ENCODE data around the gene CYB561A3. TPM values are rescaled to one million over a fixed set of nuclear protein-coding genes. Genes with fewer than 3 reads are reported as not detected.

CYB561A3 gene
- total RNA-seq, 4 donors from 2014 or later = 39.9 to 110 (median 79.8) TPM

- DNase-seq (ENCODE audit: low spot score in 2 of 2) = no peak
- Histone ChIP-seq H3K27ac (no peak overlapping the region), H3K4me1 (peaks cover 52% of the 10 kb centered on the region), H3K9me3 (no peaks in the 10 kb centered on the region), H3K27me3 (no peaks in the 10 kb centered on the region), H3K36me3 (peaks cover 5% of the 10 kb centered on the region), H3K4me3 (no peak overlapping the region)
- WGBS = 97% methylated on average over 11 of the region's 11 CpGs
- TF ChIP-seq POLR2A (IDR thresholded peaks at IDR 0.05) (no peak), CTCF (IDR thresholded peaks at IDR 0.05) (no peak), EP300 (IDR thresholded peaks at IDR 0.05) (no peak), POLR2AphosphoS5 (IDR thresholded peaks at IDR 0.05) (no peak)
Measured at GRCh38 chr11:61358566-61358965, 3.1 kb downstream of the CYB561A3 start.

- no peak overlapping the region for H3K27ac ChIP-seq
- no peaks in the 10 kb centered on the region for H3K27me3 ChIP-seq
- WGBS = 95% methylated on average over 6 of the region's 6 CpGs
- peaks cover 12% of the 10 kb centered on the region for H3K36me3 ChIP-seq
- no peaks in the 10 kb centered on the region for H3K9me3 ChIP-seq
- peaks cover 48% of the 10 kb centered on the region for H3K4me1 ChIP-seq
- TF ChIP-seq POLR2AphosphoS5 (IDR thresholded peaks at IDR 0.05) = no peak
- TF ChIP-seq EP300 (IDR thresholded peaks at IDR 0.05) = no peak
- no peak for TF ChIP-seq POLR2A (IDR thresholded peaks at IDR 0.05)
- DNase-seq (ENCODE audit: low spot score in 2 of 2) = no peak
- H3K4me3 ChIP-seq = no peak overlapping the region
Measured at GRCh38 chr11:61357894-61358239, 3.8 kb downstream of the CYB561A3 start.

- Histone ChIP-seq H3K36me3 (peaks cover 17% of the 10 kb centered on the region), H3K27me3 (no peaks in the 10 kb centered on the region), H3K9me3 (no peaks in the 10 kb centered on the region), H3K4me1 (peaks cover 43% of the 10 kb centered on the region), H3K27ac (no peak overlapping the region), H3K4me3 (no peak overlapping the region)
- no peak for DNase-seq (ENCODE audit: low spot score in 2 of 2)
- TF ChIP-seq CTCF (IDR thresholded peaks at IDR 0.05) (no peak), POLR2A (IDR thresholded peaks at IDR 0.05) (no peak), EP300 (IDR thresholded peaks at IDR 0.05) (no peak), POLR2AphosphoS5 (IDR thresholded peaks at IDR 0.05) (no peak)
- 84% methylated on average over 9 of the region's 9 CpGs for WGBS
Measured at GRCh38 chr11:61357233-61357893, 4.3 kb downstream of the CYB561A3 start.

GRCh38 chr11:61356706-61357105, 5.0 kb downstream of the CYB561A3 start:
- no peak for DNase-seq (ENCODE audit: low spot score in 2 of 2)
- H3K9me3 ChIP-seq = no peaks in the 10 kb centered on the region
- WGBS = 80% methylated on average over 1 of the region's 4 CpGs
- H3K4me3 ChIP-seq = no peak overlapping the region
- TF ChIP-seq EP300 (IDR thresholded peaks at IDR 0.05) (no peak), POLR2AphosphoS5 (IDR thresholded peaks at IDR 0.05) (no peak), POLR2A (IDR thresholded peaks at IDR 0.05) (no peak), CTCF (IDR thresholded peaks at IDR 0.05) (no peak)
- no peak overlapping the region for H3K27ac ChIP-seq
- peaks cover 43% of the 10 kb centered on the region for H3K4me1 ChIP-seq
- peaks cover 23% of the 10 kb centered on the region for H3K36me3 ChIP-seq
- no peaks in the 10 kb centered on the region for H3K27me3 ChIP-seq

- no peak for DNase-seq (ENCODE audit: low spot score in 2 of 2)
- Histone ChIP-seq H3K9me3 (no peaks in the 10 kb centered on the region), H3K27me3 (no peaks in the 10 kb centered on the region), H3K4me3 (no peak overlapping the region), H3K36me3 (peaks cover 46% of the 10 kb centered on the region), H3K4me1 (peaks cover 21% of the 10 kb centered on the region), H3K27ac (no peak overlapping the region)
- TF ChIP-seq POLR2A (IDR thresholded peaks at IDR 0.05) (no peak), CTCF (IDR thresholded peaks at IDR 0.05) (no peak), POLR2AphosphoS5 (IDR thresholded peaks at IDR 0.05) (no peak), EP300 (IDR thresholded peaks at IDR 0.05) (no peak)
- WGBS = 85% methylated on average over 2 of the region's 2 CpGs
Measured at GRCh38 chr11:61354208-61354607, 7.5 kb downstream of the CYB561A3 start.

Data from suprapubic skin (tissue), 4 donors.